Lower leg skin (tissue), 3 donors: ENCODE measurements around the gene ENTREP3.

Source experiments
- CTCF ChIP-seq, 3 donors: fragments of 450-650 bp; IDR thresholded peaks; one replicate each; pipeline ENCODE4 v1.5.1; 2016; ENCODE audit warnings: antibody characterized with exemption in 3 of 3, mild to moderate bottlenecking in 3 of 3, moderate library complexity in 2 of 3
- POLR2A ChIP-seq, 2 donors: fragments of 450-650 bp; IDR thresholded peaks; one replicate each; pipeline ENCODE4 v1.6.1; 2016 to 2017; ENCODE audit warnings: antibody characterized with exemption in 2 of 2, mild to moderate bottlenecking in 1 of 2, moderate library complexity in 1 of 2

- TF ChIP-seq CTCF (IDR thresholded peaks at IDR 0.05) = no peak
- no peak for TF ChIP-seq POLR2A (IDR thresholded peaks at IDR 0.05)
These were observed 29.8 kb upstream of the ENTREP3 start for GRCh38 chr1:155285063-155285462.
